Measurements from ENCODE around the gene VWA1. TPM values are rescaled to one million over a fixed set of nuclear protein-coding genes. Genes with fewer than 3 reads are reported as not detected.

Gene VWA1, protein sequence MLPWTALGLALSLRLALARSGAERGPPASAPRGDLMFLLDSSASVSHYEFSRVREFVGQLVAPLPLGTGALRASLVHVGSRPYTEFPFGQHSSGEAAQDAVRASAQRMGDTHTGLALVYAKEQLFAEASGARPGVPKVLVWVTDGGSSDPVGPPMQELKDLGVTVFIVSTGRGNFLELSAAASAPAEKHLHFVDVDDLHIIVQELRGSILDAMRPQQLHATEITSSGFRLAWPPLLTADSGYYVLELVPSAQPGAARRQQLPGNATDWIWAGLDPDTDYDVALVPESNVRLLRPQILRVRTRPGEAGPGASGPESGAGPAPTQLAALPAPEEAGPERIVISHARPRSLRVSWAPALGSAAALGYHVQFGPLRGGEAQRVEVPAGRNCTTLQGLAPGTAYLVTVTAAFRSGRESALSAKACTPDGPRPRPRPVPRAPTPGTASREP
- 10 to 100 TPM; 20.7 to 79.4 (median 48.5) TPM for polyA plus RNA-seq (ENCODE audit: insufficient read length in 4 of 4)

DNA sequence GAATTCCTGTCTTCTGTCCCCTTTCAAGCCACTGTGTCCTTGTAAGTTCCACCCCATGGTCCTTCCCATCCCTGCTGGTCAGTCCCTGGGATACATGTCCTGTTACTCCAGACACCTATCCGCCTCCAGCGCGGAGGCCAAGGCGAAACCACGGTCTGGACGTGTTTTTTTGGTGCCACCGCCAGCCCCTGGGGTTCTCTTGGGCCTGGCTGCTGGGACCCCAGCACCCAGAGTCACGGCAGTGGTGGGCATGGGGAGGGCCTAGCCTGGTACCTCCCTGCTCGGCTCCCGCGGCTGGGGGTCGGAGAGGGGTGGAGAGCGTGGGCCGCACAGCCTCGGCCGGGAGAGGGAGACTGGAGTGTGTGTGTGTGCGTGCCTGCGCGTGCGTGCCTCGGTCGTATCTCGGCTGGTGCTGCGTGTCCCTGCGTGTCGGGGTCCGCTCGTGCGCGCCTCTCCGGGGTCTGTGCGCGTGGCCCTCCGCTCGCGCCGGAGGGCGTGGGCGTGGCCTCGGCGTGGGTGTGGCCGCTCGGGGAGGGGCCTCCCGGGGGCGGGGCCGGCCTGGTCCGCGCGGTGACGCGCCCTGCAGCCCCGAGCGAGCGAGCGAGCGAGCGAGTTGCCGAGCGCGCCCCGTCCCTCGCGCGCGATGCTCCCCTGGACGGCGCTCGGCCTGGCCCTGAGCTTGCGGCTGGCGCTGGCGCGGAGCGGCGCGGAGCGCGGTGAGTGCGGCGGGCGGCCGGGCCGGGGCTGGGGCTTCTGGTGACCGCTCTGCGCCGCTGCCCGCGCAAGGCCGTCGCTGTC is at the start of gene VWA1:
Gene VWA1 (plus strand): TSS at position 585 of the 798 bp plus-strand sequence. CDS start 59 bp downstream, at position 644.
- DNase-seq (ENCODE audit: low read depth in 4 of 4, low spot score in 3 of 4) = no peak

DNA sequence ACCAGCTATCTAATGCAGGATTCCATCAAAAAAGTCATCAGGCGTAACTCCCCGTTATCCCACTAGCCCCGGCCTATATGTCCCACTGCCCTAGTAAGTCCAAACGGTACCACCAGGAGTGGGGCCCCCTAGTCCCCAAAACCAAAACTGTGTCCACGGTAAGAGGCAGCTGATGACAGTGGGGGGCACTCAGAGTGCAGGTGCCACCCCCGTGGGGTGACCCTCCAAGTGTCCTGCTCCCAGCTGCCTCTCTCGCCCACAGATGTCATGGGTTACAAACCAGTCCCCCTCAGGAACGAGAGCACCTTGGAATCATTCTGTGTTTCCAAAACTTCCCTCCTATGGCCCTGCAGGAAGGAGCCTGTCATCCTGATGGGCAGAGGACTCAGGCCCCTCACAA is 49.6 kb upstream of the VWA1 start:
- DNase-seq (ENCODE audit: low read depth in 4 of 4, low spot score in 3 of 4) = no peak

DNA sequence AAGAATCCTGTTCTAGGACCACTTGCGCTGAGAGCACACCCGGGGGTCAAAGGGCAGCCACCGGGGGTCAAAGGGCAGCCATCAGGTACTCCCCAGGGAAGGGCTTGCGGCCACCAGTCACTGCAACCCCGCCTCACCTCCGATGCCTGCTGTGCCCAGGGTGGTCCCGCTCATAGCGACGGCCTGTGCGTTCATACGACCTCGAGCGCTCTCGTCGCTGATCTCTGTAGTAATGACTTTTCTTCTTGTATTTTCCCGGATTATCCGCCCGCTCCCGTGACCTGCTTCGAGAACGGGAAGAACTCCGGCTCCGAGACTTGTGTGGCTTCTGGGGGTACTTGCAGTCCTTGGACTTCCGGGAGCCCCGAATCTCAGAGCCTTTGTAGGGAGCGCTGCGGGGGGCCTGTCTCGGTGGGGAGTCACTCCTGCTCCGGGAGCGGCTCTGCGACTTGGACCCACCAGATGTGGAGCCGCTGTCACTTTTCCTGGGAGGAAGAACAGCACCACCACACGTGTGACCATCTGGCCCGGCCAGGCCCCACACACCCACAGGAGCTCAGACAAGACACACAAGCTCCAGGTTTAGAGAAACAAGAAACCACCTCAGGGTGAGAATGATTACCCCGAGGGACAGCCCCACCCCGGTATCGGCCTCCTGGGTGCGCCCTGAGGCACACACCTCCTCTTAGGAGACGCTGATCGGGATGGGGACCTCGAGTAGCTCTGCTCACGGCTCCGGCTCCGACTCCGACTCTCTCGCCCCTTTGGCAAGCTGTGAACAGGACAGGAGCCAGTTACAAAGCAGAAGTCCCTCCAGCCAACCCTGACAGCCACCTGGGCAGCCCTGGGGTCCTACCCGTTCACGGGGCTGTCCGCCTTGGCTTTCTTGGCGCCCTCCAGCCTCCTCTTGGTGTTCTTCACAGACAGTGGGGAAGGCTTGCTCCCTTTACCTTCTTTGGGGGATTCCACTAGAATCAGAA is 48.1 kb upstream of the VWA1 start:
- DNase-seq (ENCODE audit: low read depth in 4 of 4, low spot score in 3 of 4) = no peak

DNA sequence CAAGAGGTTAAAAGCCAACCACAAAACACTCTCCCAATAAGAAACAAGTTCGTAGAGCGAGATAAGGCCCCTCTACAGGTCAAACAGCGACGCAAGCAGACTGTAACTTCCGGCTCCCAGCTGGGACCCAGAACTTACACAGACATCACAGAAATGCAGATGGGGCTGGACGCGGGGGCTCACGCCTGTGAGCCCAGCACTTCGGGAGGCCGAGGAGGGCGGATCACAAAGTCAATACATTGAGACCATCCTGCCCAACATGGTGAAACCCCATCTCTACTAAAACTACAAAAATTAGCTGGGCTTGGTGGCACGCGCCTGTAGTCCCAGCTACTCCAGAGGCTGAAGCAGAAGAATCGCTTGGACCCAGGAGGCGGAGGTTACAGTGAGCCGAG is 47.4 kb upstream of the VWA1 start:
- DNase-seq (ENCODE audit: low read depth in 4 of 4, low spot score in 3 of 4) = no peak

DNA sequence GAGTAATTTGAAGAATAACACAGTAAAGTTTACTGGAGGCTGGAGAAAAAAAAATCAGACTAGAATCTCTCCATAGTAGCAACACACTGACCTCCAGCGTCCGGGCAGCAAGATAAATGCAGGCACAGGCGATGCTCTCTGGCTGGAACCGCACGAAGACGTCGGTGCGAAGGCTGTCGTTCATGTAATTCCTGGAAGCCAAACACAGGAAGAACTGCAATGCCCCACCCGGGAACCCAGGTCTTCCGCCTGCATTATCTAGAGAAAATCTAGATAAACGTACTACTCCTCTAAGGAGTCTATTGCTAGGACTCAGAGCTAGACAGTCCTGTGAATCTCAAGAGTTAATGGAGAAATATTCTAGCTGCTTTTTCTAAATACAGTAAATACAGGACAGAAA is 44.8 kb upstream of the VWA1 start:
- DNase-seq (ENCODE audit: low read depth in 4 of 4, low spot score in 3 of 4) = no peak

DNA sequence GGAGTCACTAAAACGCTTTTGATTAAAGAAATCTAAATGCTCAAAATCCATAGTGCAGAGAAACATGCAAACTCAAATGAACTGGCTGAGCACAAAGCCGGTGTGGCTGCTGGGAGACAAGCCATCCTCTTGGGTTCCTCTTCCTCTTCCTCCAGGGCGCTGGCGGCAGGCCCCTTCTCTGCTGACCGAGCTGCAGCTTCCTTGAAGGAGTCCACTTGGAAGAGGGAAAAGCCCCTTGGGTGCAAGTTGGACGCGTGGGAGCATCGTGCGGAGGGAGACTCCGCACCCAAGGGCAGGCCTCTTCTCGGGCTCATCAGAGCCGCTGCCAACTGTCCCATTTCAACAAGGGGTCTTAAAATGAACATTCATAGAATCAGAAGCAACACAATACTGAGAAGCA is 44.3 kb upstream of the VWA1 start:
- no peak for DNase-seq (ENCODE audit: low read depth in 4 of 4, low spot score in 3 of 4)

DNA sequence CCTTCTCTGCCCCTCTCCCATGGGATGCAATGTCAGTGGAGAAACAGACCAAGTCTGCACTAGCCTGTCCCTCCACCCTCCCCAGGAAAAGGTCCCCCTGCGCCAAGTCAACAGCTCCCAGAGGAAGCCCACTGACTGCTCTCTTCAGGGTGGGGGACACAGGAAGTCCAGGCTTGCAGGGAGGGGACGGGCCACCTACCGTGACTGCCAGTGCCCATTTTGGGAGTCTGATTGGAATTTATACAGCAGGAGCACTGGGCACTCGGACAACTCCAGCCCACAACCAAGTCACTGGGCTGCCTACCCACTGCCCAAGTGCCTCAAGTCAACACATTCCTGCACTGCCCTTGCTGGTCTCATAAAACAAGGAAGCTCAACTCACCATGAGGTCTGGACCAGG is 42.5 kb upstream of the VWA1 start:
- no peak for DNase-seq (ENCODE audit: low read depth in 4 of 4, low spot score in 3 of 4)

DNA sequence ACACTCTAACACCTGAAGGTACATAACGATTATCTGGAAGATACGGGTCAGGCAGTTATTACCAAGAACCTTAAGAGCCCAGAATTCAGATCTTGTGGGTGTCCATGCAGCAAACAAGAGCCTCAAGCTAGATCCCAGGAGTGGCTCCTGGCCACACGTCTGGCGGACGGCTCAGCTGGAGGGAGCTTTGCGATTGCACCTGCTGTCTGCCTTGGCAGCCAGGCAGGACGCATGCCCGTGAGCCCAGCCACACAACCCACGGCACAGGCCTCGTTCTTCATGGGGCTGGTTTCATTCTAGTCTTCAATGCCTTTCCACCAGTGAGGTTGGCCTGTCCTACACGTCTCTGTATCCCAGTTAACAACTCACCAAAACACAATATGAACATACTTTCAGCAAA is 42.1 kb upstream of the VWA1 start:
- no peak for DNase-seq (ENCODE audit: low read depth in 4 of 4, low spot score in 3 of 4)

DNA sequence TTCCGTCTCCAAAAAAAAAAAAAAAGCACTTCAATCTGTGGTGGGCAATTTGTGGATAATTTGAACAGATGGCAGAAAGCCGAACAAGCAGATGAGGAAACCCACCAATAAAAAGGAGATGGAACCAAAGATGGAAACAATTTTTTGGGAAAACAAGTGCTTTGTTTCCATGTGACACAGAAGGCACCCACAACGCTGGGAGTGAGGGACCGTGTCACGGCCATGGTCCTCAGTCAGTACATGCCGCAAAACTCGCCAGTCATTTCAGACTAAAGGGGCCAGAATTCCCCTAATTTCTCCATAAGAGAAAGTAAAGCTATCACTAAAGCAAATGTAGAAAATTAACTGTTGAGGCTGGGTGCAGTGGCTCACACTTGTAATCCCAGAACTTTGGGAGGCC is 41.4 kb upstream of the VWA1 start:
- DNase-seq (ENCODE audit: low read depth in 4 of 4, low spot score in 3 of 4) = no peak

DNA sequence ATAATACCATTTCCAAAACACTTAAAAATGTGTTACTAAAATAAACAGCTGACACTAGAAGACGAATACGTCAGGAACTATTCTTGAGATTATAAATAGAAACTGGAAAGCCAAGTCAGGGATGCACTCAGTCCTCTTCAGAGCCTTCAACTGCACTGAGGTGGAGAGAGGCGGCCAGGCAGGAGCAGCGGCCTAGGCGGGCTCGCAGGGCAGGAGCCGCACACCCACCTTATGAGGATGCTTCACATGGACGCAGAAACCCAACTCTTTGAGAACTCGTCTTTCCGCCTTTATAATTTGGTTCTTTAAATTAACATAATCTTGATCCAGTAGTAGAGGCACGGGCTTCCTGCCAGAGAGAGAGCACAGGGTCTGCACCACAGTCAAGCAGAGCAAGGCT is 40.3 kb upstream of the VWA1 start:
- DNase-seq (ENCODE audit: low read depth in 4 of 4, low spot score in 3 of 4) = no peak

DNA sequence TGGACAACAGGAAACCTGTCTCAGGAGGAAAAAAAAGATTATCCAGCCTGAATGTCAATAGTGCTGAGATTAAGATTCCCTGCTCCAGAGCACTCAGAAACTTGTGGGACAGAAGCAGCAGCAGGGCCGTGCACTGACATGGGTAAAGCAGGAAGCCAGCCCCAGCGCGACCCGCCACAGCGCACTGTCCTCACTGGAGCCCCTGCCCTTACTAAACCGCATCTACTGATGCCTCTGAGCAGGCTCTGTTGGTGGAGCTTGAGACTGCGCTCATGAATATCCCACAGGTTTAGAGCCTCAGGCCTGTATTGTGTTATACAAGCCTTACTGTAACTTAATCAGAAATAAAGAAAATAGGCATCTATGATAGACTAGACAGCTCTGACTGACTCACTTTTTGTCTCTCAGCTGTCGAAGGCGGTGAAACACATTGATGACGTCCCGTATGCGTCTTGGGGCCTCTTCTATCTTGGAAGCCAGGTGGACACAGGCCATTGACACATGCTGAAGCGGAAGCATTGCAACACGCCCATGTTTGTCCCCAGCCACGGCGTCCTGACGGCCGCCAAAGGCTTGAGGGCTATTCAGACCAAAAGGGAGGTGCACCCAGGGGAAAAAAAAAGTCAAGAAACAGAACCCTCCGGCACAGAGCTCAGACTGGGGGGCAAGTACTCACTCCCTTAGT is 37.5 kb upstream of the VWA1 start:
- no peak for DNase-seq (ENCODE audit: low read depth in 4 of 4, low spot score in 3 of 4)

DNA sequence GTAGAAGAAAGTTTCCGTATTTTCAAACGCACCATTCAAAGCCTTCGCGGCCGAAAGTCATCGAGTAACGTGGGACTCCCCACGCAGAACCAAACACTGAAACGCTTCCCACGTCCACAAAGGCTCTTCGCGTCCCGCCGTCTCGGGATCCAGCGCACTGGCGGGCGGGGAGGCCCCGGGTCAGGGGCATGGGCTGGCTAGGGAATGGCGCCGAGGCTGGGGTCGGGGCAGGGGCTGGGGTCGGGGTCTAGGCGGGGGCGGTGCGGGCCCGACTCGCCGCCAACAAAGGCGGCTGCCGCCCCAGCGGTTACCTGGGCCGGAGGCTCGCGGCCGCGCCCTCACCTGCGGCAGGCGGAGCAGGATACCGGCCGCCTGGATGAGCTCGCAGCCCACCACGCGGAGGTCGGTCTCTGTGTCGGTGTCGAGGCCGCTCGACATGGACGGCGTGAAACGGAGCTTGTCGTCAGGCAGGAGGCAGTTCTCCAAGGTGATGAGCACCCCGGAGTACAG is 36.8 kb upstream of the VWA1 start:
- DNase-seq (ENCODE audit: low read depth in 4 of 4, low spot score in 3 of 4) = no peak

DNA sequence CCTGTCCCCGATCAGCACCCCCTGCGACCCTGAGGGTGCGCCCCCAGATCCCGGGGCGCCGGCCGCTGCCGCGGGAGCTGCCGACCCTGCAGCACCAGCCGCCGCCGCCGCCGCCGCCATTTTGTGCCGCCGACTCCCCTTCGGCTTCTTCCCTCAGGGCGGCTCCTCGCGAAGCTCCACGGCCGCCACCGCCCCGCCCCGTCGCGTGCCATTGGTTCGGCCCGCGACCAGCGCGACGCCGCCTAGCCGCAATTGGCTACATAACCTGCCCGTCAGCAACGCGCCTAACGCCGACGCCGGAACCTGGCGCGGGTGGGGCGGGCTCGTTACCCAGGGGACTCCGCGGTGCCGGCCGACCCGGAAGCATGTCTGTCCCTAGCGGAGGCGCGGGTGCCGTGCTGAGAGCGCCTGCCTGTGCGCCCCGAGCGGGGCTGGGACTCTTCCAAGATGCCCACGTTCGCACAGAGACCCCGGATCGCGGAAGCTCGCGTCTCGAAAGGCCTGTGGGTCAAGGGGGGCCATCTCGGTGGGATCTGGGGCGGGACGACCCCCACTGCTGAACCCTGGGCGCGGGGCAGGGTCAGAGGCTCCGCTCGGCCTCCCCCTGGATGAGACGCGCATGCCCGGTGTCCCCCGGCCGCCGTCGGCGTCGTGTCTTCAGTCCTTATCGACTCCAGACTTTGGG is 36.2 kb upstream of the VWA1 start, which contains the start of gene CCNL2:
Gene CCNL2 (minus strand): TSS at position 149 of the 685 bp plus-strand sequence. CDS start 29 bp downstream, at position 120.
- DNase-seq (ENCODE audit: low read depth in 4 of 4, low spot score in 3 of 4) = peak; percentile 93 to 96 (median 94)

DNA sequence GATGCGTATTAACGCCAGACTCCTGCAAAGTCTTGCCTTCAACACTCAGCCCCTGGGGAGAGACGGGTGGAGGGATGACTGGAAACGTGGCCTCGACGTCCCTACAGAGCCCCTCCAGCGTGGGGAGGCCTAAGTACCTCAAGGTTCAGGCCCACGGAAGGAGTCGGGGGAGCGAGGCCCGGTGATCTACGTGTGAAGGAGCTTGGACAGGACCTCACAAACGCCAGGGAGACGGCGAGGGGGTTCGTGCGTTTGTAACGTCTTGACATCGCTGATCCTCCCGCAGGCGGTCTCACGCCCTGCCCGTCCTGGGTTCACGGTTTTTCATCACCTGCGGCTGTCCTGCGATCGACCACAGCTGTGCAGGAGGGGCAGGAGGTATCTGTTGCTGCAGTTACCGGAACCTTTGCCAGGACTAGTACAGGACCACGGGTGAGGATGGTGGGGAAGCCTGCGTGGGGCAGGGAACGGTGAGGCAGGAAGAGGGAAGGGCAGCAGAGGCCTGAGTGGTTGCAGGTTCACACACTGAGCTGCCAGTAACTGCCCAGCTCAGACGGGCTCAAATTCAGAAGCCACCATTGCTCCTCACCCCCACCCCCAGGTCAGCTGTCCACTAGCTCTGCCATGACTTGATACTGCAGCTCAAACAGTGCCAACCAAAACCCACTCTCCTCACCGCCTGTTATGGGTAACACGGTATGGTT is 35.5 kb upstream of the VWA1 start:
- DNase-seq (ENCODE audit: low read depth in 4 of 4, low spot score in 3 of 4) = no peak

DNA sequence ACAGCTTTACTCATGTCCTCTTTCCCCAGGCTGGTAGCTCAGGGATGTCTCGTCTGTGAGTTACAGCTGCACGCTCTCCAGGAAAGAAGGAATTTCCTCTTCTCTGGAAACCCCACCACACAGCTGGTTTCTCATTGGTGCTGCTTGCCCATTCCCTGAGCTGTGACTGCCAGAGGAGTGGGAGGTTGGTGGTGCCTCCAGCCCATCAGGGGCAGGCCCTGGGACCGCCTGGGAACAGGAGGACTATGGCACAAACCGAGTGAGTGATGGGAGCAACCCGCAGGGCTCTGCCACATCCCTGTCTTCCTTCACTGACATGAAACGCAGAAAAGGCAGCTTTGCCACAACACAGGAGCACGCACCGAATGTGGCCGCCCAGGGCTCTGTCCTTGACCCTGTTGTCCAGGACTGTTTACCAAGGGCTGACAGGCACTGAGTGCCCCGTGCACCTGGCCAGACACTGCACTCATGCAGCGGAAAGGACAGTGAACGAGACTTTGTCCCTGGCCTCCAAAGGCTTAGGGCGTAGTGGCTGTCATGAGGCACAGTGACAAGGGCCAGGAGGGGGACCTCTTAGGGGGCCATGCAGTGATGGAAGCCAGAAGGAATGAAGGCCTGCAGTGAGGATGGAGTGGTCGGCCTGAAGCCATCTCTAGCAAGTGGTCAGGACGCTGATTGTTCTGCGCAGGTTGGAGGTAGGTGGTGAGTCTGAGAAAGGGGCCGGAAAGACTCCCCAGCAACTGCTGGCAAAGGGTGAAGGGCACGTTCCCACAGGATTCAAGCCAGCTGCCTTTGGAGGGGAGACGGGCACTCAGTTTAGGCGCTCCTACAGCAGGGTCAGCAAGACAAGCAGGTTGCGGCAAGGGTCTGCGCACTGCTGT is 34.7 kb upstream of the VWA1 start:
- no peak for DNase-seq (ENCODE audit: low read depth in 4 of 4, low spot score in 3 of 4)

DNA sequence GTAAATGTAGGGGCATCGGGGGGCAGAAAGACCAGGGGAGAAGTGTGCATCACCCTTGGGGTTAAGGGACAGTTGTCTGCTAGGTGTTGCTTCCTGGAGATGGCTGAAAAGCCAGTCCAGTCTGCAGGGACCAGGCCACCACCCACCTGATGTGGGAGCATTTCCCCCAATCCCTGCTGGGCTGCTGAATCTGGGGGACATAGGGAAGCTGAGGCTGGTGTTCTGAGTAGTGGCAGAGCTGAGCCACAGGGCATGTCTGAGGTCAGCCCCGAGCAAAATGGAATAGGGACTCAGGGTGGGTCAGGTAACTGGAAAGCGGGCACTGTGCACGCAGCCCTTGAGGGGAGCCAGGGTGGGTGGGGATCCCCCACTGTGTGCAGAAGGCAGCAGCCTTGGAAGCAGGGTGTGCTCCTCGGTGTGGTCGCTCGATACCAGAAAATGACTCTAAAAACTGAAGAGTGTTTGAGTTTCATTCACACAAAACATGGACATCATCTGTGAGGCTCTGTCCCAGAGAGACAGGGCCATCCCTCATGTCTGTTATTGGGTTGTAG is 34.0 kb upstream of the VWA1 start:
- no peak for DNase-seq (ENCODE audit: low read depth in 4 of 4, low spot score in 3 of 4)

All from left renal pelvis (tissue), 4 donors.